Measurements from ENCODE around the gene CYTL1. TPM values are rescaled to one million over a fixed set of nuclear protein-coding genes. Genes with fewer than 3 reads are reported as not detected.

Gene CYTL1
- total RNA-seq, 2 donors from 2014 or later: 3.1 TPM; not detected in 1

- Histone ChIP-seq H3K4me1 (peaks cover 9% of the 10 kb centered on the region), H3K36me3 (replicated peaks in 1 of 2; ENCODE audit: insufficient read depth in 1 of 2, low read depth in 2 of 2) (no peaks in the 10 kb centered on the region), H3K27me3 (peaks cover 0 to 6% of the 10 kb centered on the region in 2 donors), H3K27ac (no peak overlapping the region), H3K4me3 (no peak overlapping the region), H3K9me3 (no peaks in the 10 kb centered on the region)
- ATAC-seq (peak; percentile 43), DNase-seq (no peak)
- WGBS, 2 donors: 25 to 33% methylated on average over 8 of the region's 8 CpGs
- intact Hi-C loops (cut with DNase I): no loop called here
- TF ChIP-seq POLR2A (IDR thresholded peaks at IDR 0.05): no peak
- TF ChIP-seq, protein P1, sequence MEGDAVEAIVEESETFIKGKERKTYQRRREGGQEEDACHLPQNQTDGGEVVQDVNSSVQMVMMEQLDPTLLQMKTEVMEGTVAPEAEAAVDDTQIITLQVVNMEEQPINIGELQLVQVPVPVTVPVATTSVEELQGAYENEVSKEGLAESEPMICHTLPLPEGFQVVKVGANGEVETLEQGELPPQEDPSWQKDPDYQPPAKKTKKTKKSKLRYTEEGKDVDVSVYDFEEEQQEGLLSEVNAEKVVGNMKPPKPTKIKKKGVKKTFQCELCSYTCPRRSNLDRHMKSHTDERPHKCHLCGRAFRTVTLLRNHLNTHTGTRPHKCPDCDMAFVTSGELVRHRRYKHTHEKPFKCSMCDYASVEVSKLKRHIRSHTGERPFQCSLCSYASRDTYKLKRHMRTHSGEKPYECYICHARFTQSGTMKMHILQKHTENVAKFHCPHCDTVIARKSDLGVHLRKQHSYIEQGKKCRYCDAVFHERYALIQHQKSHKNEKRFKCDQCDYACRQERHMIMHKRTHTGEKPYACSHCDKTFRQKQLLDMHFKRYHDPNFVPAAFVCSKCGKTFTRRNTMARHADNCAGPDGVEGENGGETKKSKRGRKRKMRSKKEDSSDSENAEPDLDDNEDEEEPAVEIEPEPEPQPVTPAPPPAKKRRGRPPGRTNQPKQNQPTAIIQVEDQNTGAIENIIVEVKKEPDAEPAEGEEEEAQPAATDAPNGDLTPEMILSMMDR (IDR thresholded peaks at IDR 0.05): no peak
These were observed 23.4 kb downstream of the CYTL1 start for GRCh38 chr4:4995908-4996265.

- H3K4me1 ChIP-seq: peaks cover 9% of the 10 kb centered on the region
- whole genome bisulfite sequencing, 2 donors: 9 to 17% methylated on average over 19 to 22 of the region's 22 CpGs
- H3K4me3 ChIP-seq: no peak overlapping the region
- intact Hi-C loops (cut with DNase I): no loop called here
- peaks cover 0 to 6% of the 10 kb centered on the region in 2 donors for H3K27me3 ChIP-seq
- H3K27ac ChIP-seq: no peak overlapping the region
- peak; percentile 76 for ATAC-seq
- TF ChIP-seq, protein P1 (IDR thresholded peaks at IDR 0.05): peak; percentile 73 to 88 (median 78)
- TF ChIP-seq POLR2A (IDR thresholded peaks at IDR 0.05): no peak
- DNase-seq: peak; percentile 69 to 76 (median 73)
- no peaks in the 10 kb centered on the region for H3K36me3 ChIP-seq (replicated peaks in 1 of 2; ENCODE audit: insufficient read depth in 1 of 2, low read depth in 2 of 2)
- no peaks in the 10 kb centered on the region for H3K9me3 ChIP-seq
These were observed 24.0 kb downstream of the CYTL1 start for GRCh38 chr4:4995103-4995907.

GRCh38 chr4:4994312-4995097 lies 24.8 kb downstream of the CYTL1 start:
- WGBS, 2 donors: 37 to 50% methylated on average over 18 of the region's 18 CpGs
- H3K4me3 ChIP-seq: no peak overlapping the region
- H3K36me3 ChIP-seq (replicated peaks in 1 of 2; ENCODE audit: insufficient read depth in 1 of 2, low read depth in 2 of 2): no peaks in the 10 kb centered on the region
- peaks cover 0 to 6% of the 10 kb centered on the region in 2 donors for H3K27me3 ChIP-seq
- ATAC-seq: no peak
- no peak overlapping the region for H3K27ac ChIP-seq
- no peak for DNase-seq
- H3K4me1 ChIP-seq: peaks cover 9% of the 10 kb centered on the region
- TF ChIP-seq, protein P1 (IDR thresholded peaks at IDR 0.05): no peak
- no peak for TF ChIP-seq POLR2A (IDR thresholded peaks at IDR 0.05)
- H3K9me3 ChIP-seq: no peaks in the 10 kb centered on the region
- intact Hi-C loops (cut with DNase I): no loop called here

DNA sequence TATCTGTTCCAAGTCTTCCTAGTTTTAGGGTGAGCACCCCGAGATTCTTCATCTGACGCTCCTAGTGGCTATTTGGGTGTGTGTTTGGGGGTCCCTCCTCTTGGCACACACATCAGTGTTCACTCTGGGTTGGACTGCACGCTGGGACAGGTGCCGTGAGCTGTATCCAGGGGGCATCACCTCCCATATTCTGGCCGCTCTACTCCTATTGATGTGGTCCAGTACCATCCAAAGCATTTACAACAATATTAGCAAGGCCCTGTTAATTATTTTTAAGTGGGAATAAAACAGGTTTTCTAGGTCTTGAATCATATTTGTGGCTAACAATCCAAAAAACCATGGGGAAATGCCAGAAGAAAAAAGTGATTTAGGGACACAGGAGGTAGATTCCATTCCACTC lies 26.4 kb downstream of the CYTL1 start:
- 75% methylated on average over 5 of the region's 5 CpGs for WGBS, 2 donors
- ATAC-seq (no peak), DNase-seq (no peak)
- H3K4me3 ChIP-seq: no peak overlapping the region
- H3K4me1 ChIP-seq: peaks cover 9% of the 10 kb centered on the region
- H3K27ac ChIP-seq: no peak overlapping the region
- H3K36me3 ChIP-seq (replicated peaks in 1 of 2; ENCODE audit: insufficient read depth in 1 of 2, low read depth in 2 of 2): no peaks in the 10 kb centered on the region
- H3K9me3 ChIP-seq: no peaks in the 10 kb centered on the region
- peaks cover 0 to 6% of the 10 kb centered on the region in 2 donors for H3K27me3 ChIP-seq
- intact Hi-C loops (cut with DNase I): no loop called here
- TF ChIP-seq, protein P1 (IDR thresholded peaks at IDR 0.05): no peak
- no peak for TF ChIP-seq POLR2A (IDR thresholded peaks at IDR 0.05)

Measured in body of pancreas (tissue), 4 donors.